T-helper 22 cell (primary cell): ENCODE results near the gene ENTHD1.
"Not testable (repeated sequence)": the region's sequence is repeated elsewhere in the genome, so short reads cannot be mapped to it uniquely, and the experiment has no call there.

Experiments
- DNase-seq: peaks from one replicate; pipeline ENCODE4 v3.0.0-alpha.2; 2020; ENCODE audit warnings: low read depth

Gene ENTHD1

GRCh38 chr22:39797528-39798147 lies 95.9 kb downstream of the ENTHD1 start:
- DNase-seq, result no peak

- no peak for DNase-seq
Measured at GRCh38 chr22:39789788-39790187, 103.8 kb downstream of the ENTHD1 start.

GRCh38 chr22:39785232-39785631 lies 108.3 kb downstream of the ENTHD1 start:
- DNase-seq, result no peak

GRCh38 chr22:39777716-39778454 lies 115.7 kb downstream of the ENTHD1 start:
- no peak for DNase-seq

GRCh38 chr22:39776295-39777009 lies 117.1 kb downstream of the ENTHD1 start:
- no peak for DNase-seq

- no peak for DNase-seq
Measured at GRCh38 chr22:39773976-39774539, 119.5 kb downstream of the ENTHD1 start.

GRCh38 chr22:39773503-39773902 lies 120.1 kb downstream of the ENTHD1 start:
- DNase-seq, result no peak

GRCh38 chr22:39771486-39771885 lies 122.1 kb downstream of the ENTHD1 start:
- no peak for DNase-seq

- DNase-seq, result no peak
Measured at GRCh38 chr22:39765661-39766060, 127.9 kb downstream of the ENTHD1 start.

GRCh38 chr22:39765046-39765445 lies 128.5 kb downstream of the ENTHD1 start:
- DNase-seq, result no peak

- no peak for DNase-seq
Measured at GRCh38 chr22:39763276-39763675, 130.3 kb downstream of the ENTHD1 start.

- DNase-seq, result no peak
Measured at GRCh38 chr22:39750759-39751158, 142.8 kb downstream of the ENTHD1 start.

GRCh38 chr22:39748877-39749276 lies 144.7 kb downstream of the ENTHD1 start:
- no peak for DNase-seq

GRCh38 chr22:39746600-39747262 lies 146.8 kb downstream of the ENTHD1 start:
- no peak for DNase-seq

GRCh38 chr22:39745789-39746188 lies 147.8 kb downstream of the ENTHD1 start:
- DNase-seq, result no peak

GRCh38 chr22:39744353-39744752 lies 149.2 kb downstream of the ENTHD1 start:
- no peak for DNase-seq

- no peak for DNase-seq
Measured at GRCh38 chr22:39743935-39744334, 149.6 kb downstream of the ENTHD1 start.

GRCh38 chr22:39739338-39740027 lies 154.1 kb downstream of the ENTHD1 start:
- no peak for DNase-seq

GRCh38 chr22:39738746-39739145 lies 154.8 kb downstream of the ENTHD1 start:
- DNase-seq, result no peak

- DNase-seq, result no peak
Measured at GRCh38 chr22:39735776-39736175, 157.8 kb downstream of the ENTHD1 start.

- no peak for DNase-seq
Measured at GRCh38 chr22:39734866-39735265, 158.7 kb downstream of the ENTHD1 start.

GRCh38 chr22:39734046-39734445 lies 159.5 kb downstream of the ENTHD1 start:
- not testable (repeated sequence) for DNase-seq
